ENCODE data around the gene GSTO2.

GRCh38 chr10:104331208-104331838, 62.3 kb downstream of the GSTO2 start:
- TF ChIP-seq, protein P1, sequence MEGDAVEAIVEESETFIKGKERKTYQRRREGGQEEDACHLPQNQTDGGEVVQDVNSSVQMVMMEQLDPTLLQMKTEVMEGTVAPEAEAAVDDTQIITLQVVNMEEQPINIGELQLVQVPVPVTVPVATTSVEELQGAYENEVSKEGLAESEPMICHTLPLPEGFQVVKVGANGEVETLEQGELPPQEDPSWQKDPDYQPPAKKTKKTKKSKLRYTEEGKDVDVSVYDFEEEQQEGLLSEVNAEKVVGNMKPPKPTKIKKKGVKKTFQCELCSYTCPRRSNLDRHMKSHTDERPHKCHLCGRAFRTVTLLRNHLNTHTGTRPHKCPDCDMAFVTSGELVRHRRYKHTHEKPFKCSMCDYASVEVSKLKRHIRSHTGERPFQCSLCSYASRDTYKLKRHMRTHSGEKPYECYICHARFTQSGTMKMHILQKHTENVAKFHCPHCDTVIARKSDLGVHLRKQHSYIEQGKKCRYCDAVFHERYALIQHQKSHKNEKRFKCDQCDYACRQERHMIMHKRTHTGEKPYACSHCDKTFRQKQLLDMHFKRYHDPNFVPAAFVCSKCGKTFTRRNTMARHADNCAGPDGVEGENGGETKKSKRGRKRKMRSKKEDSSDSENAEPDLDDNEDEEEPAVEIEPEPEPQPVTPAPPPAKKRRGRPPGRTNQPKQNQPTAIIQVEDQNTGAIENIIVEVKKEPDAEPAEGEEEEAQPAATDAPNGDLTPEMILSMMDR (conservative IDR thresholded peaks at IDR 0.05; ENCODE audit: low read length): no peak
- no peak for TF ChIP-seq EZH2phosphoT487 (IDR thresholded peaks at IDR 0.05; ENCODE audit: borderline replicate concordance)

Data from Loucy (cell line).